ENCODE results near the gene PDE8B. TPM values are rescaled to one million over a fixed set of nuclear protein-coding genes. Genes with fewer than 3 reads are reported as not detected.

PDE8B gene
- total RNA-seq, 1 experiment from 2014 or later: 1.9 TPM

DNA sequence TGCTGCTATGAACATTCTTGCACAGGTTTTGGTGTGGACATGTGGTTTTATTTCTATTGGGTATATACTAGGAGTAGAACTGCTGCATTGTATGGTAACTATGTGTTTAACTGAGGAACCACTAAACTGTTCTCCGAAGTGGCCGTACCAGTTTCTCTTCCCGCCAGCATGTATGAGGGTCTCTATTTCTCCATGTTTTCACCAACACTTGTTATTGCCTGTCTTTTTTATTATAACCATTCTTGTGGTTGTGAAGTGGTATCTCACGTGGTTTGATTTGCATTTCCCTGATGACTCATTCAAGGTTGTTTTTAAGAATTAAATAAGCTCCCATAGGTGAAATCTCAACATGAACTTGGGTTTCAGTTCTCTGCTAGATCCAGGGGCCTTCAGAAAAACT, 19.4 kb downstream of the PDE8B start:
- DNase-seq (ENCODE audit: extremely low read depth, low read depth): no peak

DNA sequence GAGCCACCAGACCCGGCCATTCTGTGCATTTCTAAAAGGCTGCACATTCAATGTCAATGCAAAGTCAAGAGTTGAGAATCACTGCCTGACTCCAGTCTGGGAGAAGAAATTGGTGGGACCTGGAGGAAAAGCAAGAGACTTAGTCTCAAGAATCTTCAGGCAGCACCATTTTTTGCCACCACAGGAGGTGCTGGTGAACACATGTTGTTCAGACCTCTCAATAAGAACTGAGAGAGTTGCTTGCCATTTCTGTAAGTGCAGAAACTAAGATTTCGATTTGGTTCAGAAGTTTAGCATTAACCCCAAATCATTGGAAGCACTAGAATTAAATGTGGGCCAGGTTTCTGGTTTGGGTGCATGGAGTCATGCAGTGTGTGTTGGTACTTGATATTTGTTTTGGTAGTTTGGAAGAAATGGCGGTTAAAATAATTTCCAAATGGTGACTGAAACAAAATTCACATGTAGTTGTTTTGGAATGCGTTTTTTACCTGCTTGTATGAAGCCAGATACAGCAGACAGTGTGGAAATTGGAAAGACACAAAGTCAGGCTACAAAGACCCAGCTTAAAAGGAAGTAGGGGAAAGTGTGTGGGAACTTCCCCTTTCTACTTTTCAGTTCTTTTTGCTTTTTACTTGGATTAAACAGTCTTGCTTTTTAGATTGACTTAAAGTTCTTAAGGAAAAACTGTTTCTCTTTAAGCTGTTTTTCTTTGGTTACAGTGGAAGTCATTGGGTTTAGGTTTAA, 20.4 kb downstream of the PDE8B start:
- no peak for DNase-seq (ENCODE audit: extremely low read depth, low read depth)

DNA sequence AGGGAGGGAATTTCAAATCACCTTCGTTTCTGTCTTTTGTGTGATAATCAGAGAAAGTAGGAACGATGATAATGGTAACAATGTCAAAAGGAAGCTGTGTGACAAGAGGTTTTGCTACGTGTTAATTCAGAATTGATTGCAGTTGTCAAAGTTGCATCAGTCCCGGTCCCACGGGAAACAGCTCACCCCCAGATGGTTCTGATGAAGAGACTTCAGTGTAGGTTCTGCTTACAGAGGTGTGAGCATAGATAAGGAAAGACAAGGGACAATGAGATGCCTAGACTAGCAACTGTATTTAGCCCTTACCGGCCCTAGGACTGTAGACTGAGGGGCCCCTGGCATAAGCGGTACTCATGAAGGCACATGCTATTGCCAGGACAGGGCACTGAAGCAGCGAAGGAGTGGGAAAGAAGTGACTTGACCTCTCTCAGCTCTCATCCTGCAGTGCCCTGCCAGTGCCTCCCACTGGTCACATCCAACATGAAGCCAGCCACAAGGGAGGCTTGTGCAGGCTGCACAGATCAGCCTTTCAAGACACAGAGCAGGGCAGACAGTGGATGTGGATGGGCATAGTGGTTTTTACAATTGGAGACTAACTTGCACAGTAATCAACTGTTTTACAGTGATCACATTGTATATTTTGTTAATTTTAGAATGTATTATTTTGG, 21.1 kb downstream of the PDE8B start:
- no peak for DNase-seq (ENCODE audit: extremely low read depth, low read depth)

DNA sequence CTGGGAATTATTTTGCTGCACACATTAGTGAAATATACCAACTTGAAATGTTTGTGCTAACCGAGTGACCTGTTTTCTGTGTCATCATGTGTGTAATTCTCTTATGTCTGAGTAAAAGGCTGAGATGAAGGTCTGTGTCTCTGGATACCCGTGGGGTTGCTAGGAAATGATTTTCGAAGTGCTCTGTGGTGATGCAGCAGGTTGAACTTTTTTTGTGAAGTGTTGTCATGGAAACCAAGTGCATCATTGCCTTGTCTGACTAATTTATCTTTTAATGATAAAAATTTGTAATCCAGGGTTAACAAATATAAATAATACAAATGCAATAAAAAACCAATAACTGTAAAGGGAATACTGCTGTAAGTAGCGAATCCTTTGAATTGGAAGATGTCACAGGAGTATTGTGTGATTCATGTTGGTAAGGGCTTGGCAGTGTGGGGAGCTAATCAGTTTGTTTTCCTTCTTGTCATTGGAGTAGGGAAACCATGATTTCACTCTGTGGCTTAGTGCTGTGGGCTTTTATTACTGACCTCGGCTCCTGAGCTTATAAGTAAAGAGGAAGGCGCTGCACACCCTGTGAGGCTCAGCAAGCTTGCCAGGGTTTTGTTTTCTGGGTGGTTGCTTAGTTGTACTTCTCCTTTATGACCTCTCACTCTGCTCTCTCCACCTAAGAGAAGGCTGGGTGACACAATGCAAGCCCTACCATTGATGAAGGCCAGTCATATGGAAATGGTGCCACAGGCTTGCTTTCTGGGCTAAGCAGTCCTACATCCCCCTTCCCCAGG, 22.3 kb downstream of the PDE8B start:
- no peak for DNase-seq (ENCODE audit: extremely low read depth, low read depth)

- DNase-seq (ENCODE audit: extremely low read depth, low read depth): no peak
Observed at GRCh38 chr5:77235846-77236721, 25.6 kb downstream of the PDE8B start.

GRCh38 chr5:77239126-77239741, 28.8 kb downstream of the PDE8B start:
- peak; percentile 20 for DNase-seq (ENCODE audit: extremely low read depth, low read depth)

GRCh38 chr5:77241444-77241843, 31.0 kb downstream of the PDE8B start:
- DNase-seq (ENCODE audit: extremely low read depth, low read depth): no peak

GRCh38 chr5:77249475-77249874, 39.0 kb downstream of the PDE8B start:
- DNase-seq (ENCODE audit: extremely low read depth, low read depth): no peak

- no peak for DNase-seq (ENCODE audit: extremely low read depth, low read depth)
Observed at GRCh38 chr5:77250021-77250420, 39.5 kb downstream of the PDE8B start.

DNA sequence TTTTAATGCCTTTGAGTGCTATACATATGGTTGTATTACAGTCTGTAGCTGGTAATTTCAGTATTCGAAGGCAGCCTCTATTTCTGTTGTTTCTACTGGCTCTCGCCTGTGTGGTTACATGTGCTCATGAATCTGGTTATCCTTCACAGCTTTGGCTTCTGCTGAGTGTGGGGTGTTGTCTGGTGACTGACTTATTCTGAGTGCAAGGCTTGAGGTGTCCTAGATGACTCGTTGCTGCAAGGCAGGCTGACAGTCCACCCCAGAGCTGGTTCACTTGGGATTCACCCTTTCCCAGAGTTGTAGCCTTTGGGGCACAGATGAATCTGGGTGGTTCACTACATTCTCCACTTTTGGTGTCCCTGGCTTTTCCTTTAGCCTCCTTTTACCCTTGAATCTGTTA, 41.4 kb downstream of the PDE8B start:
- no peak for DNase-seq (ENCODE audit: extremely low read depth, low read depth)

- DNase-seq (ENCODE audit: extremely low read depth, low read depth): no peak
Observed at GRCh38 chr5:77255617-77256016, 45.1 kb downstream of the PDE8B start.

- DNase-seq (ENCODE audit: extremely low read depth, low read depth): no peak
Observed at GRCh38 chr5:77256406-77256805, 45.9 kb downstream of the PDE8B start.

- DNase-seq (ENCODE audit: extremely low read depth, low read depth): no peak
Observed at GRCh38 chr5:77258652-77259051, 48.2 kb downstream of the PDE8B start.

- DNase-seq (ENCODE audit: extremely low read depth, low read depth): no peak
Observed at GRCh38 chr5:77259476-77259875, 49.0 kb downstream of the PDE8B start.

DNA sequence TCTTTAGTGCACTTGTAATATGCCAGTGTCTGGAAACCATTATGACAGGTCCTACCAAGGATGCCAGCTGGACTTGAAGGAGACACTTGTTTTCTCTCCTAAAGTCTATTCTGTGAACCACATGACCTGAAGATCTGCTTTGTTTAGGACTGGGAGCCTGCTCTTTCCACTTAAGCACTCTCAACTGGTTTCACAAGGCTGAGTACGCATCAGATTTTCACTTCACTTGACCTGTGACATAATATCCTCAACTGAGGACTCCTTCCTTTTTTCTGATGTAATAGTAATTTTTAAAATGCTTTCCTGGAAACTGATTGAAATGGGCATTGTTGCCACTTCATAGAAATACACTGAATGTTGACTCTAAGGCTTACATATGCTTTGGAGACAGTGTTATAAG, 52.2 kb downstream of the PDE8B start:
- no peak for DNase-seq (ENCODE audit: extremely low read depth, low read depth)

DNA sequence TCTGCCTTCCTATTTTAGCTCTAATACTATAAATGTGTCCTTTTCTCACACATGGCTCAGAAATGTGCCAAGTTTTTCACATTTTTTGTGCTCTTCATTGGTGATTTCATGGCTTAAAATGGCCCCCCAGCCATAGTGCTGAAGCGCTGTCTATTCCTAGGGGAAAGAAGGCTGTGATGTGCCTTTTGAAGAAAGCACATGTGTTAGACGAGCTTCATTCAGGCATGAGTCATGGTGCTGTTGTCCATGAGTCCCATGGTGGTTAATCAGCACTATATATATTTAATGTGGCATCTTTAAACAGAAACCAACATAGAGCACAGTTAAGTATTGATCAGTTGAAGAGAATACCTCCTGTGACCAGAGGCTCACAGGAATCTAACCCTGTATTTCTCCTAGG, 55.8 kb downstream of the PDE8B start:
- no peak for DNase-seq (ENCODE audit: extremely low read depth, low read depth)

DNA sequence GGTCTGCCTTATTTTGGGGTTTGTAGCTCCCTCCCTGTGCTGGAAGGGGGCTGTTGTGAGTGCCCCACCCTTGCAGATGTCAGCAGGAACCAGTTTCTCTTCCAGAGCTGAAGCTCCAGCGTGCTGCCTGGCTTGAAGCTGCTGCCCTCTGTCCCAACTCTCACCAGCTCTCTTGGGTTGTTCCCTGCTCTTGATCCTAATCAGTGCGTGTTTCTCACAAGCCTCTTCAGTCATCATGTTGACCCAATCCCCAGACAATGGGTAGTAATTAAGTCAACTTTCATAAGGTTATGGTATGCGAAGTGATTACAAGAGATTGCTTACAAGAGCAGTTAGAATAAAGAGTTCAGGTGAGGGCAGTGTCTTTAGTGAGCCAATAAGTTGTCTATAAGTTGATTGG, 57.0 kb downstream of the PDE8B start:
- DNase-seq (ENCODE audit: extremely low read depth, low read depth): no peak

- no peak for DNase-seq (ENCODE audit: extremely low read depth, low read depth)
Observed at GRCh38 chr5:77272206-77272605, 61.7 kb downstream of the PDE8B start.

- DNase-seq (ENCODE audit: extremely low read depth, low read depth): no peak
Observed at GRCh38 chr5:77277759-77278158, 67.3 kb downstream of the PDE8B start.

- DNase-seq (ENCODE audit: extremely low read depth, low read depth): no peak
Observed at GRCh38 chr5:77280036-77280435, 69.6 kb downstream of the PDE8B start.

Data from NCI-H460 (cell line).